Upper lobe of left lung (tissue), 4 donors: Measurements from ENCODE around the gene ACY1.
A peak's percentile ranks its signal among the peaks of the same experiment; 100 is the strongest.

ENCODE experiments used
- EP300 ChIP-seq, 4 donors: sonication (generic); formaldehyde crosslinking; IDR thresholded peaks; one replicate each; pipeline ENCODE4 v1.5.1; 2017; ENCODE audit warnings: antibody characterized with exemption in 4 of 4, control low read depth in 2 of 4
- POLR2A ChIP-seq, 4 donors: fragments of 450-650 bp; IDR thresholded peaks; one replicate each; pipeline ENCODE4 v1.5.1; 2016 to 2017; ENCODE audit warnings: antibody characterized with exemption in 4 of 4, mild to moderate bottlenecking in 2 of 4
- TF ChIP-seq, protein P1 (sequence below), 6 experiments: fragments of 450-650 bp in 4 of 6; fragments of 200-600 bp in 2 of 6; sonication (generic) in 2 of 6; IDR thresholded peaks; one replicate each; pipeline ENCODE4 v1.5.1; 2016 to 2019; ENCODE audit warnings: antibody characterized with exemption in 6 of 6

DNA sequence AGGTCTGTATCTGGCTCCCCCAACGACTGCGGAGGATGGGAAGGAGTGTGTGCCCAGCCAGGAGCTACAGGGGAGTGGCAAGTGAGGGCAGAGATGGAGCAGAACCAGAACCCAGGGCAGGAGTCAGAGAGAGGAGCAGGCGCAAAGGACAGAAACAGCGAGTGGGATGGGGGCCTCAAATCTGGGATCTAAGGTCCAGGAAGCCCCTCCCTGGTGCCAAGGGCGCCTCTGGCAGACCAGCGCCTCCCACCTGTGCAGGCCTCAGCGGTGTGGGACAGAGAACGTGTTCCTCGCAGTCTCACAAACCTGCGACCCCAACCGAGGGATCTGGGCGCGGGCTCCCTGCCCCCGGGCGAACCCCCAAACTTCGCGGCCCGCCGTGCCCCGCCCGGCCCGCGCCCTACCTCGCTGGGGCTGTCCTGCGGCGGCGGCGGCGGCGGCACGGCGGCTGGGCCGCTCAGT, 16.4 kb upstream of the ACY1 start:
- TF ChIP-seq POLR2A (IDR thresholded peaks at IDR 0.05) (peak in 1 of 4 donors; percentile 34), EP300 (IDR thresholded peaks at IDR 0.05) (no peak)
- TF ChIP-seq, protein P1, sequence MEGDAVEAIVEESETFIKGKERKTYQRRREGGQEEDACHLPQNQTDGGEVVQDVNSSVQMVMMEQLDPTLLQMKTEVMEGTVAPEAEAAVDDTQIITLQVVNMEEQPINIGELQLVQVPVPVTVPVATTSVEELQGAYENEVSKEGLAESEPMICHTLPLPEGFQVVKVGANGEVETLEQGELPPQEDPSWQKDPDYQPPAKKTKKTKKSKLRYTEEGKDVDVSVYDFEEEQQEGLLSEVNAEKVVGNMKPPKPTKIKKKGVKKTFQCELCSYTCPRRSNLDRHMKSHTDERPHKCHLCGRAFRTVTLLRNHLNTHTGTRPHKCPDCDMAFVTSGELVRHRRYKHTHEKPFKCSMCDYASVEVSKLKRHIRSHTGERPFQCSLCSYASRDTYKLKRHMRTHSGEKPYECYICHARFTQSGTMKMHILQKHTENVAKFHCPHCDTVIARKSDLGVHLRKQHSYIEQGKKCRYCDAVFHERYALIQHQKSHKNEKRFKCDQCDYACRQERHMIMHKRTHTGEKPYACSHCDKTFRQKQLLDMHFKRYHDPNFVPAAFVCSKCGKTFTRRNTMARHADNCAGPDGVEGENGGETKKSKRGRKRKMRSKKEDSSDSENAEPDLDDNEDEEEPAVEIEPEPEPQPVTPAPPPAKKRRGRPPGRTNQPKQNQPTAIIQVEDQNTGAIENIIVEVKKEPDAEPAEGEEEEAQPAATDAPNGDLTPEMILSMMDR (IDR thresholded peaks at IDR 0.05), result no peak
